Neural progenitor cell (in vitro differentiated cells): ENCODE results near the gene RNF123. TPM values are rescaled to one million over a fixed set of nuclear protein-coding genes. Genes with fewer than 3 reads are reported as not detected.
"Not testable (repeated sequence)": the region's sequence is repeated elsewhere in the genome, so short reads cannot be mapped to it uniquely, and the experiment has no call there.

Source experiments
- DNase-seq: peaks from one replicate; pipeline ENCODE4 v3.0.0-alpha.2; 2016; ENCODE audit warnings: low spot score
- H2AFZ ChIP-seq: fragments of 200-600 bp; sonication (generic); replicated peaks from 2 replicates; pipeline ENCODE4 v1.6.1; 2016; ENCODE audit warnings: antibody characterized with exemption
- H3F3A ChIP-seq: fragments of 200-600 bp; sonication (generic); 2 replicates; pipeline ENCODE4 v1.6.1; 2016; ENCODE audit warnings: antibody characterized with exemption, low read depth
- H3K27ac ChIP-seq: fragments of 200-600 bp; sonication (generic); 2 replicates; pipeline ENCODE4 v1.5.1; 2016; ENCODE audit warnings: mild to moderate bottlenecking
- H3K27me3 ChIP-seq: fragments of 200-600 bp; sonication (generic); 2 replicates; pipeline ENCODE4 v1.6.1; 2016; ENCODE audit warnings: mild to moderate bottlenecking, moderate library complexity
- H3K36me3 ChIP-seq: fragments of 200-600 bp; sonication (generic); 2 replicates; pipeline ENCODE4 v1.5.1; 2016
- H3K4me1 ChIP-seq: fragments of 200-600 bp; sonication (generic); 2 replicates; pipeline ENCODE4 v1.6.1; 2016; ENCODE audit warnings: mixed run types
- H3K4me2 ChIP-seq: fragments of 200-600 bp; sonication (generic); 2 replicates; pipeline ENCODE4 v1.6.1; 2016
- H3K4me3 ChIP-seq: fragments of 200-600 bp; sonication (generic); 2 replicates; pipeline ENCODE4 v1.5.1; 2016
- H3K79me2 ChIP-seq: fragments of 200-600 bp; sonication (generic); 2 replicates; pipeline ENCODE4 v1.6.1; 2016; ENCODE audit warnings: low read depth
- H3K9ac ChIP-seq: fragments of 200-600 bp; sonication (generic); 2 replicates; pipeline ENCODE4 v1.6.1; 2016
- H3K9me3 ChIP-seq: fragments of 200-600 bp; sonication (generic); 2 replicates; pipeline ENCODE4 v1.5.1; 2016; ENCODE audit warnings: low read depth
- H4K20me1 ChIP-seq: fragments of 200-600 bp; sonication (generic); 2 replicates; pipeline ENCODE4 v1.6.1; 2016; ENCODE audit warnings: low read depth
- H3K27ac Mint-ChIP-seq: 3 replicates; pipeline ENCODE4 v1.8.0; 2021; ENCODE audit warnings: mixed read lengths
- H3K27me3 Mint-ChIP-seq: 2 replicates; pipeline ENCODE4 v1.8.0; 2022; ENCODE audit warnings: low read depth, mild to moderate bottlenecking, inconsistent platforms, moderate library complexity, mixed read lengths; ENCODE audit not compliant: insufficient read depth
- H3K36me3 Mint-ChIP-seq: 3 replicates; pipeline ENCODE4 v1.8.0; 2021; ENCODE audit warnings: mixed read lengths
- H3K4me1 Mint-ChIP-seq: 3 replicates; pipeline ENCODE4 v1.8.0; 2021; ENCODE audit warnings: mixed read lengths
- H3K4me3 Mint-ChIP-seq: 3 replicates; pipeline ENCODE4 v1.8.0; 2021; ENCODE audit warnings: mild to moderate bottlenecking, moderate library complexity, mixed read lengths
- H3K9me3 Mint-ChIP-seq: 3 replicates; pipeline ENCODE4 v1.8.0; 2020; ENCODE audit warnings: mixed read lengths
- total RNA-seq: library from RNA; depleted of rRNA; stranded (reverse); fragments of >200 nt; gene quantifications from 2 replicates; pipeline ENCODE4 v1.2.3, GENCODE V29; 2015; ENCODE audit warnings: low replicate concordance

RNF123 gene
- total RNA-seq, 1 donor from 2014 or later: 15.0 TPM

GRCh38 chr3:49687424-49687795, 1.9 kb upstream of the RNF123 start:
- not testable (repeated sequence) for H3K4me1 ChIP-seq, H3K9ac ChIP-seq, H3K27me3 Mint-ChIP-seq, DNase-seq, H3K9me3 Mint-ChIP-seq, H2AFZ ChIP-seq, H3K27ac ChIP-seq, H3K36me3 Mint-ChIP-seq, H3K36me3 ChIP-seq, H3K9me3 ChIP-seq, H3K27ac Mint-ChIP-seq, H4K20me1 ChIP-seq
- Histone ChIP-seq H3K79me2 (peaks cover 14% of the 10 kb centered on the region), H3K27me3 (peaks cover 19% of the 10 kb centered on the region), H3K4me3 (peak overlapping the region; percentile 41), H3K4me2 (peak overlapping the region; percentile 68), H3F3A (peaks cover 19% of the 10 kb centered on the region)
- Mint-ChIP-seq H3K4me3 (peak overlapping the region; percentile 71), H3K4me1 (peaks cover 20% of the 10 kb centered on the region)

- H3K27ac ChIP-seq, H4K20me1 ChIP-seq, H3K4me1 ChIP-seq, H3K27me3 Mint-ChIP-seq, H3K9me3 Mint-ChIP-seq, H3K27ac Mint-ChIP-seq, DNase-seq, H3K36me3 Mint-ChIP-seq, H3K9me3 ChIP-seq, H3K36me3 ChIP-seq: not testable (repeated sequence)
- peaks cover 18% of the 10 kb centered on the region for H3K79me2 ChIP-seq
- H3K4me3 Mint-ChIP-seq: peak overlapping the region; percentile 95
- peak overlapping the region; percentile 73 for H3K4me3 ChIP-seq
- H3F3A ChIP-seq: peaks cover 19% of the 10 kb centered on the region
- H3K9ac ChIP-seq: peak overlapping the region; percentile 59
- peak overlapping the region; percentile 91 for H3K4me2 ChIP-seq
- peaks cover 19% of the 10 kb centered on the region for H3K27me3 ChIP-seq
- H2AFZ ChIP-seq: peak overlapping the region; percentile 75
- peaks cover 20% of the 10 kb centered on the region for H3K4me1 Mint-ChIP-seq
Measured at GRCh38 chr3:49688338-49689045, 865 bp upstream of the RNF123 start.

- not testable (repeated sequence) for H3K9me3 Mint-ChIP-seq, H3K36me3 Mint-ChIP-seq, H4K20me1 ChIP-seq, H3K27me3 Mint-ChIP-seq, H3K27ac ChIP-seq, H3K4me1 ChIP-seq, DNase-seq, H3K9me3 ChIP-seq, H3K36me3 ChIP-seq
- Mint-ChIP-seq H3K4me3 (peak overlapping the region; percentile 95), H3K4me1 (peaks cover 20% of the 10 kb centered on the region), H3K27ac (peak overlapping the region; percentile 84)
- Histone ChIP-seq H2AFZ (peak overlapping the region; percentile 20), H3K4me3 (peak overlapping the region; percentile 73), H3K27me3 (peaks cover 14% of the 10 kb centered on the region), H3K4me2 (peak overlapping the region; percentile 91), H3K79me2 (peaks cover 18% of the 10 kb centered on the region), H3K9ac (peak overlapping the region; percentile 66), H3F3A (peaks cover 19% of the 10 kb centered on the region)
Measured at GRCh38 chr3:49689908-49690624, 709 bp downstream of the RNF123 start.

DNA sequence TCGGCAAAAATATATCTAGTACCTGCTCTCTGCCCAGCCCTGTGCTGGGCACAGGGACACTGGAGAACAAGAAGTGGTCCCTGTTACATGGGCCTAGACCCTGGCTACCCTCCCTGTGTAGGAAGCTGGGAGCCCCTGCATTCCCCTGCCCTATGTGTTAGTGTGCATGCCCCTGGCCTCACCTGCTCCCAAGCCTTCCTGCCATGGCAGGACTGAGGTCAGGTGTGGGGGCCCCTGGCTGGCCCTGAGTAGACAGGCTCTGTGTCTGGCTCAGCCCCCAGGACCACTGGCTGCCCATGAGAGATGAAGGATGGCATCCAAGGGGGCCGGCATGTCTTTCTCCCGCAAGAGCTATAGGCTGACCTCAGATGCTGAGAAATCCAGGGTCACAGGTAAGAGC, 1.5 kb downstream of the RNF123 start:
- H3F3A ChIP-seq: peaks cover 19% of the 10 kb centered on the region

DNA sequence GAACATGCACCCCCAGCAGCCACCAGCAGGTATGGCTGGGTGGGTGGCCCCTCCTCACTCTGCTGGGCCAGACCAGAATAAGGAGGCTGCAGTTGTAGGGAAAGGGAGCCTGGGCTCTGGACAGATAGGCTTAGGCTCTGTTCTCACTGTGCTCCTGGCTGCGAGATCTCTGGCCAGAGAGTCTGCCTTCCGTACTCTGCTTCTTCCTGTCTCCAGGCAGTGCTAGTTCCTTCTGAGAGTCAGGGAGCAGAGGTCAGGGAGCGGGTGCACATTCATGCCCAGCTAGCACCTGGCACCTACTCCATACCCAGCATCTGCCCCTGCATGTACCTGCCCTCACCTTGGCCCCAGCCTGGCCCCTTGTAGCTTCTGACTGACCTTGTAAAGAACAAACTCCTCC, 2.1 kb downstream of the RNF123 start:
- Histone ChIP-seq H3K79me2 (peaks cover 18% of the 10 kb centered on the region), H3F3A (peaks cover 19% of the 10 kb centered on the region)
- H3K4me1 ChIP-seq, H3K27ac ChIP-seq, H2AFZ ChIP-seq, H3K9me3 ChIP-seq, H4K20me1 ChIP-seq, H3K9ac ChIP-seq, H3K4me3 ChIP-seq, H3K27me3 ChIP-seq, H3K27me3 Mint-ChIP-seq, H3K36me3 ChIP-seq, H3K27ac Mint-ChIP-seq, H3K36me3 Mint-ChIP-seq, H3K9me3 Mint-ChIP-seq, H3K4me3 Mint-ChIP-seq, DNase-seq, H3K4me2 ChIP-seq: not testable (repeated sequence)
- peaks cover 20% of the 10 kb centered on the region for H3K4me1 Mint-ChIP-seq

More for the DNA sequence above, 1.5 kb downstream of the RNF123 start:
- not testable (repeated sequence) for H3K4me3 ChIP-seq, H4K20me1 ChIP-seq, H3K9me3 ChIP-seq, H3K9me3 Mint-ChIP-seq, H3K27ac ChIP-seq, H3K4me1 ChIP-seq, H2AFZ ChIP-seq, H3K9ac ChIP-seq, DNase-seq, H3K27me3 Mint-ChIP-seq, H3K27me3 ChIP-seq, H3K36me3 ChIP-seq, H3K36me3 Mint-ChIP-seq, H3K27ac Mint-ChIP-seq
- Mint-ChIP-seq H3K4me1 (peaks cover 20% of the 10 kb centered on the region), H3K4me3 (peak overlapping the region; percentile 95)
- Histone ChIP-seq H3K79me2 (peaks cover 18% of the 10 kb centered on the region), H3K4me2 (peak overlapping the region; percentile 91)

DNA sequence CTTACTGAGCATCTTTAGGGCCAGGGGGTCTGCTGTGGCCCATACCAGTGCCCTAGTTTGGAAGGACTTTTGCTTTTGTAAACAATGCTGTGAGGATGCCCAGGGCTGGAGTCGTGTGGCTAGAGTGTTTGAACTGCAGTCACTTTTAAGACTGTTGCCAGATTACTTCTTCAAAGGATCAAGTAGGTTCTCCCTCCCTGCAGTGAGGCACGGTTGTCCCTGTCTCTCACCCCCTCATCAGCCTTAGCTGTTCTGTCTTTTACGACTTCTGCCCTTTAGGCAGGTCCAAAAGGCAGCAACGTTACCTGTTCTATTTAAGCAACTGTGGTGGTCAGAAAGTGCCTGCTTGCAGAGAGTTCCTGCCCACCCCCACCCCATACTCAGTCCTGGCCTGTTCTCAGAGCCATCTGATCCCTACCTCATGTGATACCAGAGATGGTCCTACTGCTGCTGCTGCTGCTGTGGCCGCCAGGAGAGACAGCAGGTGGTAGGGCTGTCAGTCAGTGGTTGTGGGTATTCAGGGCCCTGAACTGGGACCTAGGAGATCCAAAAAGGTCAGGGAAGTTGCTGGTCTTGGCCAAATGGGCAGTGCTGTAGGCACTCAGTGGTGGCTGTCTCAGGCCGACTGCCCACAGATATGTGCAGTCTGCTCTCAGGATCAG, 5.2 kb downstream of the RNF123 start:
- H3K27me3 ChIP-seq, H3K36me3 ChIP-seq, H4K20me1 ChIP-seq, H3K4me2 ChIP-seq, H3K27me3 Mint-ChIP-seq, H3K9me3 ChIP-seq, H3K4me3 Mint-ChIP-seq, H3K36me3 Mint-ChIP-seq, H3K27ac ChIP-seq, H2AFZ ChIP-seq, H3K27ac Mint-ChIP-seq, H3F3A ChIP-seq, H3K4me3 ChIP-seq, H3K9me3 Mint-ChIP-seq, H3K4me1 ChIP-seq, DNase-seq, H3K9ac ChIP-seq: not testable (repeated sequence)
- H3K4me1 Mint-ChIP-seq: peaks cover 13% of the 10 kb centered on the region
- H3K79me2 ChIP-seq: peaks cover 18% of the 10 kb centered on the region

DNA sequence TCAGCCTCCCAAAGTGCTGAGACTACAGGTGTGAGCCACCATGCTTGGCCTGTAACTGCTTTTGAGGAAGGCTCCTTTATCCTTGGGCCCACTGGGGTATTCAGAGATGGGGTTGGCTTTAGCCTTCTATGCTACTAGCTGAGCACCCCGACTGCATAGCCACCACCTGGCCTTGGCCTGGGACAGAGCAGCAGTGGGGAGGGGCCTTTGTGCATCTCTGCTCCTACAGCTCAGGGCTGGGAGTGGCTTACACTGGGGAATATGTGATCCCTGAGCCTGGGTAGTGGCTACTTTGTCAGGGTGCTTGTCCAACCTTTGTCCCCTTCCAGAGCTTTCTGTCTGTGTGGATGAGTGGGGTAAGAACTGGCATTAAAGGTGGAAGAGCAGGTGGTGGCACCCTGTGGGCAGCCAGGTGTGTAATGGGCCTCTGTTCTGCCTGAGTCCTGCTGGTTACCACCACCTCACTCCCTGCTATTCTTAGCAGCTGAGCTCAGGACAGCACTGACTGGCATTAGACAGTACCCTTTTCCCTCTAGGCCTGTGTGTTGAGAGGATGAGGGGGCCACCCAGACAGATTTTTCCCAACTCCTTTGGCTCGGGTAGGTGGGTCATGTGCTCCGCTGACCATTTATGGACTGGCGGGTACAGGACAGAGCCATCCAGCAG, 6.1 kb downstream of the RNF123 start:
- not testable (repeated sequence) for H3K9me3 Mint-ChIP-seq, H3K9ac ChIP-seq, DNase-seq, H3K27ac ChIP-seq, H3K27me3 ChIP-seq, H2AFZ ChIP-seq, H3K4me3 ChIP-seq, H3K4me1 Mint-ChIP-seq, H3K36me3 Mint-ChIP-seq, H3K9me3 ChIP-seq, H3K27me3 Mint-ChIP-seq, H3K4me1 ChIP-seq, H3K36me3 ChIP-seq, H3K4me2 ChIP-seq, H3K79me2 ChIP-seq, H3K27ac Mint-ChIP-seq, H4K20me1 ChIP-seq, H3K4me3 Mint-ChIP-seq, H3F3A ChIP-seq
